K562 (cell line): ENCODE data around the gene SBNO1. TPM values are rescaled to one million over a fixed set of nuclear protein-coding genes. Genes with fewer than 3 reads are reported as not detected.

Experiments used
- ATAC-seq: fragments of 200-7000 bp; cut with Tn5 transposase; 3 replicates; pipeline ENCODE4 v1.9.1; 2020; ENCODE audit warnings: moderate library complexity
- BruUV-seq: library from RNA; stranded (reverse); fragments of 400-500 nt; replicated peaks from 2 replicates; lab custom pipeline; 2021; lab: Mats Ljungman, UMichigan
- CTCF ChIA-PET: fragments of 300-600 bp; formaldehyde crosslinking; extraction: SDS; loops from one replicate; lab custom pipeline; 2021; ENCODE audit warnings: low intra/inter-chr PET ratio; lab: Yijun Ruan, JAX
- POLR2A ChIA-PET: fragments of 300-600, 350-650 bp; sonication (Branson Sonifier 250); formaldehyde crosslinking; extraction: SDS; loops from one replicate; lab custom pipeline; 2021; ENCODE audit warnings: antibody characterized with exemption, inconsistent platforms; lab: Yijun Ruan, JAX
- DNase-seq, 4 experiments: peaks; one replicate each; pipeline versions ENCODE4 v3.0.0 to v3.0.0-alpha.2; 2011 to 2018; ENCODE audit warnings: low spot score in 3 of 4, mixed read lengths in 3 of 4; ENCODE audit errors: extremely low read depth in 1 of 4
- FAIRE-seq: peaks from 2 replicates; lab custom pipeline; 2011; peaks lifted over from hg19 to GRCh38; lab: Jason Lieb, UNC
- H2AFZ ChIP-seq: 2 replicates; pipeline ENCODE4 v1.6.0; 2011; ENCODE audit warnings: low read depth, low read length, control low read depth, inconsistent platforms
- H3K27ac ChIP-seq: fragments of 200-600 bp; 3 replicates; pipeline ENCODE4 v1.8.0; 2011; ENCODE audit warnings: low read depth, mild to moderate bottlenecking, control low read depth, inconsistent platforms, low read length, moderate library complexity, mixed read lengths; ENCODE audit errors: extremely low read depth
- H3K27me3 ChIP-seq, 2 experiments: fragments of 300-600 bp in 1 of 2; 2 replicates in 1 of 2; 3 replicates in 1 of 2; pipeline versions ENCODE4 v1.6.0 to v1.8.0; 2011; ENCODE audit warnings: inconsistent platforms in 2 of 2, low read length in 2 of 2, mild to moderate bottlenecking in 1 of 2, mixed read lengths in 1 of 2, moderate library complexity in 1 of 2; ENCODE audit not compliant: control insufficient read depth in 2 of 2, insufficient read depth in 2 of 2
- H3K36me3 ChIP-seq: fragments of 300-600 bp; 3 replicates; pipeline ENCODE4 v1.8.0; 2011; ENCODE audit warnings: mild to moderate bottlenecking, low read length, inconsistent platforms; ENCODE audit not compliant: control insufficient read depth, insufficient read depth
- H3K4me1 ChIP-seq, 2 experiments: fragments of 200-600 bp in 1 of 2; replicated peaks in 1 of 2; 2 replicates in 1 of 2; 3 replicates in 1 of 2; pipeline versions ENCODE4 v1.5.1 to v1.8.0; 2011; ENCODE audit warnings: inconsistent platforms in 2 of 2, low read length in 2 of 2, mild to moderate bottlenecking in 1 of 2, mixed read lengths in 1 of 2, moderate library complexity in 1 of 2; ENCODE audit not compliant: control insufficient read depth in 2 of 2, insufficient read depth in 2 of 2
- H3K4me2 ChIP-seq: 2 replicates; pipeline ENCODE4 v1.6.1; 2011; ENCODE audit warnings: low read length, control low read depth, inconsistent platforms, mixed read lengths; ENCODE audit not compliant: insufficient read depth
- H3K4me3 ChIP-seq: fragments of 200-600 bp; sonication (generic), shearing (Covaris generic); 2 replicates; pipeline ENCODE4 v1.5.1; 2016; ENCODE audit warnings: control low read depth, inconsistent platforms
- H3K79me2 ChIP-seq: fragments of 200-600 bp; 3 replicates; pipeline ENCODE4 v1.8.0; 2011; ENCODE audit warnings: low read length, inconsistent platforms; ENCODE audit not compliant: control insufficient read depth, insufficient read depth
- H3K9ac ChIP-seq, 2 experiments: 2 replicates each; pipeline versions ENCODE4 v1.6.0 to v1.6.1; 2011; ENCODE audit warnings: low read depth in 2 of 2, low read length in 2 of 2, control low read depth in 1 of 2, inconsistent platforms in 1 of 2, mild to moderate bottlenecking in 1 of 2, mixed read lengths in 1 of 2; ENCODE audit not compliant: insufficient read depth in 1 of 2
- H3K9me1 ChIP-seq: one replicate; pipeline ENCODE4 v1.6.0; 2011; ENCODE audit warnings: inconsistent platforms, mild to moderate bottlenecking, low read length, moderate library complexity; ENCODE audit not compliant: control insufficient read depth, insufficient read depth
- H3K9me3 ChIP-seq: replicated peaks from 2 replicates; pipeline ENCODE4 v1.5.1; 2011; ENCODE audit warnings: low read depth, low read length, inconsistent platforms; ENCODE audit not compliant: control insufficient read depth, insufficient read depth
- H4K20me1 ChIP-seq: replicated peaks from 2 replicates; pipeline ENCODE4 v1.6.1; 2011; ENCODE audit warnings: low read length, inconsistent platforms, mixed read lengths; ENCODE audit not compliant: control insufficient read depth, insufficient read depth
- COPS2 ChIP-seq: fragments of 450-650 bp; conservative IDR thresholded peaks from 2 replicates; pipeline ENCODE4 v1.6.1; 2016; ENCODE audit warnings: mild to moderate bottlenecking, moderate library complexity
- MAFG ChIP-seq: fragments of 450-650 bp; conservative IDR thresholded peaks from 2 replicates; pipeline ENCODE4 v1.6.1; 2016; ENCODE audit warnings: missing genetic modification characterization, missing compliant biosample characterization
- MAFK ChIP-seq: IDR thresholded peaks from 2 replicates; pipeline ENCODE4 v1.6.1; 2011; ENCODE audit warnings: low read length, improper control_type of control experiment
- MCM2 ChIP-seq: fragments of 450-650 bp; IDR thresholded peaks from 2 replicates; pipeline ENCODE4 v1.6.1; 2017; ENCODE audit warnings: low read depth, mild to moderate bottlenecking
- NFE2 ChIP-seq: IDR thresholded peaks from 2 replicates; pipeline ENCODE4 v1.6.1; 2014; ENCODE audit warnings: antibody characterized with exemption, low read depth
- ZBED1 ChIP-seq: IDR thresholded peaks from 2 replicates; pipeline ENCODE4 v1.6.1; 2014
- ZNF316 ChIP-seq: fragments of 450-650 bp; IDR thresholded peaks from 2 replicates; pipeline ENCODE4 v1.6.1; 2016
- ZNF408 ChIP-seq: fragments of 250-450 bp; sonication (Bioruptor Pico); IDR thresholded peaks from 2 replicates; pipeline ENCODE4 v1.4.0; 2020; ENCODE audit warnings: low read depth, mild to moderate bottlenecking, moderate library complexity
- ZZZ3 ChIP-seq: fragments of 450-650 bp; IDR thresholded peaks from 2 replicates; pipeline ENCODE4 v1.6.1; 2016; ENCODE audit warnings: antibody characterized with exemption, mild to moderate bottlenecking, moderate library complexity
- WGBS: fragments of 100-300 bp; shearing (Covaris generic); methylation state at CpG from one replicate; pipeline ENCODE4 v1.1.6; 2016; ENCODE audit warnings: low coverage, mixed read lengths; ENCODE audit not compliant: insufficient coverage; ENCODE audit errors: missing lambda C conversion rate; 5-methylcytosine and 5-hydroxymethylcytosine counted together
- in situ Hi-C: fragments of 300-500 bp; cut with MboI; formaldehyde crosslinking; loops from 4 replicates; pipeline ENCODE4 v1.15.0; 2018; ENCODE audit warnings: inconsistent platforms, mixed read lengths
- intact Hi-C: fragments of 100-400 bp; cut with micrococcal nuclease; formaldehyde crosslinking; loops from 2 replicates; pipeline ENCODE4 v1.14.2; 2022
- polyA plus RNA-seq, 8 experiments: library from polyadenylated mRNA; depleted of rRNA in 4 of 8; stranded (reverse) in 5 of 8; unstranded in 3 of 8; fragments of >200 nt; fragmentation: Nextera tagmentation in 2 of 8; fragmentation: Illumina TruSeq in 1 of 8; extraction: Ambion mirVana in 2 of 8; extraction: Trizol in 1 of 8; gene quantifications; 2 replicates each; pipeline versions ENCODE4 v1.2.1 to v1.2.3, GENCODE V29; 2011 to 2014; ENCODE audit warnings: inconsistent platforms in 1 of 8, missing spikeins in 1 of 8
- total RNA-seq, 7 experiments: library from RNA; depleted of rRNA in 6 of 7; stranded (reverse); fragments of >200 nt in 6 of 7; fragmentation: Illumina TruSeq in 2 of 7; extraction: Trizol in 2 of 7; gene quantifications; 2 replicates each; pipeline versions ENCODE4 v1.2.1 to v1.2.3, GENCODE V29; 2011 to 2021; ENCODE audit warnings: low replicate concordance in 1 of 7
- TF ChIP-seq, protein P1 (sequence below): sonication (generic); formaldehyde crosslinking; IDR thresholded peaks from 2 replicates; pipeline ENCODE4 v1.8.0; 2023; ENCODE audit warnings: mild to moderate bottlenecking, missing genetic modification reagents
- TF ChIP-seq, protein P2 (sequence below), 2 experiments: fragments of 450-650 bp in 1 of 2; IDR thresholded peaks; 2 replicates each; pipeline ENCODE4 v1.6.1; 2011 to 2017; ENCODE audit warnings: low read depth in 2 of 2, antibody characterized with exemption in 1 of 2, borderline replicate concordance in 1 of 2, low read length in 1 of 2, mild to moderate bottlenecking in 1 of 2, mixed read lengths in 1 of 2; ENCODE audit not compliant: control insufficient read depth in 1 of 2

The SBNO1 gene
- total and polyA plus RNA-seq, 9 of the 15 experiments (the other 6 are each of a cell fraction or from before 2014, with no cell fraction given): 14.9 to 77.1 (median 35.9) TPM

DNA sequence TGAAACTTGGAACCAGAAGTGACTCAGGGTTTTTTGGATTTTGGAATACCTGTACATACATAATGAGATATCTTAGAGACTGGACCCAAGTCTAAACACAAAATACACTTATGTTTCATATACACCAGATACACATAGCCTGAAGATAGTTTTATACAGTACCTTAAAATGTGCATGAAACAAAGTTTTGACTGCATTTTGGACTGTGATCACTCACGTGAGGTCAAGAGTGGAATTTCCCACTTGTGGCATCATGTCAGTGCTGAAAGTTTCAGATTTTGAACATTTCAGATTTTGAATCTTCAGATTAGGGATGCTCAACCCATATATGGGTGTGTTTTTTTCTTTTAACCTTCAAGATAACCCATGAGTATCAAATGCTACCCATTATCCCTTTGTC, 6.6 kb downstream of the SBNO1 start:
- H3K9me1 ChIP-seq: no peaks in the 10 kb centered on the region
- TF ChIP-seq NFE2 (peak; percentile 44; the same call in 1 of the 2 replicates), MCM2 (no peak)
- TF ChIP-seq, all 486 proteins: peak for 1
- Histone ChIP-seq H3K27me3 (no peaks in the 10 kb centered on the region), H3K79me2 (peaks cover 98% of the 10 kb centered on the region), H2AFZ (no peak overlapping the region), H4K20me1 (peaks cover 17% of the 10 kb centered on the region), H3K4me3 (no peak overlapping the region), H3K36me3 (peaks cover 44% of the 10 kb centered on the region), H3K27ac (peak overlapping the region; percentile 16; the same call in 1 of the 3 replicates), H3K9ac (no peak overlapping the region), H3K4me2 (no peak overlapping the region), H3K4me1 (peaks cover 9 to 19% of the 10 kb centered on the region in 2 experiments), H3K9me3 (no peaks in the 10 kb centered on the region)
- POLR2A ChIA-PET: interaction anchor here (9.2 kb wide), 1 partner anchor 27 kb away, joined by 151 read pairs; the partner anchor contains the start of gene KMT5A
- TSS peak; percentile 5 for BruUV-seq
- ATAC-seq (no peak), DNase-seq (no peak), FAIRE-seq (no peak)
- WGBS: 78% methylated on average over 1 of the region's 1 CpG
- in situ Hi-C loops (no loop called here), intact Hi-C loops (no loop called here)
- CTCF ChIA-PET: no interaction called here

DNA sequence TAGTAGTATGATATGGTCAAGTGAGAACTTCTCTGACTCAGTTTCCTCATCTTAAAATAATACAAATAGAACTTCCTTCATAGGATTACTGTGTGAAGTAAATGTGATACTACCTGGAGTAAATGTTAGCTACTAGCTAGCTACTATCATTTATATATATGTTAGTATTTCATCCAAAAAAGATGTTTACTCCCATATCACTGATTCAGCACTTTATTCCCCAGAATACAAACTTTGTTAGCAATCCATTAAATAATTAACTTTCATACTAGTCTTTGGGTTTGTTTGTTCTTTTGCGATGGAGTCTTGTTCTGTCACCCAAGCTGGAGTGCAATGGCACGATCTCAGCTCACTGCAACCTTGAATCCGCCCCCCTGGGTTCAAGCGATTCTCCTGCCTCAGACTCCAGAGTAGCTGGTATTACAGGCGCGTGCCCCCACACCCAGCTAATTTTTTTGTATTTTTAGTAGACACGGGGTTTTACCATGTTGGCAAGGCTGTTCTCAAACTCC, 8.4 kb downstream of the SBNO1 start:
- Histone ChIP-seq H3K27me3 (no peaks in the 10 kb centered on the region), H3K4me2 (no peak overlapping the region), H3K9ac (no peak overlapping the region), H3K27ac (no peak overlapping the region), H3K4me3 (no peak overlapping the region), H3K36me3 (peaks cover 59% of the 10 kb centered on the region), H3K79me2 (peaks cover 99% of the 10 kb centered on the region), H3K4me1 (peaks cover 5 to 19% of the 10 kb centered on the region in 2 experiments; a peak in 4 of 5 replicates), H2AFZ (no peak overlapping the region), H3K9me3 (no peaks in the 10 kb centered on the region), H3K9me1 (no peaks in the 10 kb centered on the region), H4K20me1 (peaks cover 20% of the 10 kb centered on the region)
- no TSS peak for BruUV-seq
- ChIA-PET CTCF (interaction anchor here (1.0 kb wide), 1 partner anchor 9 kb away, joined by 3 read pairs; the partner anchor contains the start of gene SBNO1), POLR2A (interaction anchor here (0.8 to 7.4 kb wide), 9 partner anchors 8 to 165 kb away, joined by 3 to 58 read pairs (median 4); partner anchors contain the start of gene SBNO1)
- DNase-seq (no peak), FAIRE-seq (no peak), ATAC-seq (no peak)
- intact Hi-C loops (no loop called here), in situ Hi-C loops (no loop called here)
- 82% methylated on average over 6 of the region's 7 CpGs for WGBS
- TF ChIP-seq COPS2 (no peak), ZNF316 (peak; percentile 92), MAFK (peak; percentile 47; the same call in 1 of the 2 replicates), ZBED1 (no peak), ZZZ3 (no peak), ZNF408 (CRISPR knock-in tag) (no peak), MAFG (tag) (peak; percentile 83)
- TF ChIP-seq, protein P1, sequence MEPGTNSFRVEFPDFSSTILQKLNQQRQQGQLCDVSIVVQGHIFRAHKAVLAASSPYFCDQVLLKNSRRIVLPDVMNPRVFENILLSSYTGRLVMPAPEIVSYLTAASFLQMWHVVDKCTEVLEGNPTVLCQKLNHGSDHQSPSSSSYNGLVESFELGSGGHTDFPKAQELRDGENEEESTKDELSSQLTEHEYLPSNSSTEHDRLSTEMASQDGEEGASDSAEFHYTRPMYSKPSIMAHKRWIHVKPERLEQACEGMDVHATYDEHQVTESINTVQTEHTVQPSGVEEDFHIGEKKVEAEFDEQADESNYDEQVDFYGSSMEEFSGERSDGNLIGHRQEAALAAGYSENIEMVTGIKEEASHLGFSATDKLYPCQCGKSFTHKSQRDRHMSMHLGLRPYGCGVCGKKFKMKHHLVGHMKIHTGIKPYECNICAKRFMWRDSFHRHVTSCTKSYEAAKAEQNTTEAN: no peak
- TF ChIP-seq, protein P2, sequence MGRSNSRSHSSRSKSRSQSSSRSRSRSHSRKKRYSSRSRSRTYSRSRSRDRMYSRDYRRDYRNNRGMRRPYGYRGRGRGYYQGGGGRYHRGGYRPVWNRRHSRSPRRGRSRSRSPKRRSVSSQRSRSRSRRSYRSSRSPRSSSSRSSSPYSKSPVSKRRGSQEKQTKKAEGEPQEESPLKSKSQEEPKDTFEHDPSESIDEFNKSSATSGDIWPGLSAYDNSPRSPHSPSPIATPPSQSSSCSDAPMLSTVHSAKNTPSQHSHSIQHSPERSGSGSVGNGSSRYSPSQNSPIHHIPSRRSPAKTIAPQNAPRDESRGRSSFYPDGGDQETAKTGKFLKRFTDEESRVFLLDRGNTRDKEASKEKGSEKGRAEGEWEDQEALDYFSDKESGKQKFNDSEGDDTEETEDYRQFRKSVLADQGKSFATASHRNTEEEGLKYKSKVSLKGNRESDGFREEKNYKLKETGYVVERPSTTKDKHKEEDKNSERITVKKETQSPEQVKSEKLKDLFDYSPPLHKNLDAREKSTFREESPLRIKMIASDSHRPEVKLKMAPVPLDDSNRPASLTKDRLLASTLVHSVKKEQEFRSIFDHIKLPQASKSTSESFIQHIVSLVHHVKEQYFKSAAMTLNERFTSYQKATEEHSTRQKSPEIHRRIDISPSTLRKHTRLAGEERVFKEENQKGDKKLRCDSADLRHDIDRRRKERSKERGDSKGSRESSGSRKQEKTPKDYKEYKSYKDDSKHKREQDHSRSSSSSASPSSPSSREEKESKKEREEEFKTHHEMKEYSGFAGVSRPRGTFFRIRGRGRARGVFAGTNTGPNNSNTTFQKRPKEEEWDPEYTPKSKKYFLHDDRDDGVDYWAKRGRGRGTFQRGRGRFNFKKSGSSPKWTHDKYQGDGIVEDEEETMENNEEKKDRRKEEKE (IDR thresholded peaks at IDR 0.05; ENCODE audit: borderline replicate concordance in 1 of 2, control insufficient read depth in 1 of 2, low read depth in 2 of 2, low read length in 1 of 2): no peak
